K562 (cell line): ENCODE results near the gene MYO1E. TPM values are rescaled to one million over a fixed set of nuclear protein-coding genes. Genes with fewer than 3 reads are reported as not detected.

Source experiments
- ATAC-seq: fragments of 200-7000 bp; cut with Tn5 transposase; 3 replicates; pipeline ENCODE4 v1.9.1; 2020; ENCODE audit warnings: moderate library complexity
- BruUV-seq: library from RNA; stranded (reverse); fragments of 400-500 nt; replicated peaks from 2 replicates; lab custom pipeline; 2021; lab: Mats Ljungman, UMichigan
- CTCF ChIA-PET: fragments of 300-600 bp; formaldehyde crosslinking; extraction: SDS; loops from one replicate; lab custom pipeline; 2021; ENCODE audit warnings: low intra/inter-chr PET ratio; lab: Yijun Ruan, JAX
- POLR2A ChIA-PET: fragments of 300-600, 350-650 bp; sonication (Branson Sonifier 250); formaldehyde crosslinking; extraction: SDS; loops from one replicate; lab custom pipeline; 2021; ENCODE audit warnings: antibody characterized with exemption, inconsistent platforms; lab: Yijun Ruan, JAX
- DNase-seq, 4 experiments: peaks; one replicate each; pipeline versions ENCODE4 v3.0.0 to v3.0.0-alpha.2; 2011 to 2018; ENCODE audit warnings: low spot score in 3 of 4, mixed read lengths in 3 of 4; ENCODE audit errors: extremely low read depth in 1 of 4
- FAIRE-seq: peaks from 2 replicates; lab custom pipeline; 2011; peaks lifted over from hg19 to GRCh38; lab: Jason Lieb, UNC
- H2AFZ ChIP-seq: 2 replicates; pipeline ENCODE4 v1.6.0; 2011; ENCODE audit warnings: low read depth, low read length, control low read depth, inconsistent platforms
- H3K27ac ChIP-seq: fragments of 200-600 bp; 3 replicates; pipeline ENCODE4 v1.8.0; 2011; ENCODE audit warnings: low read depth, mild to moderate bottlenecking, control low read depth, inconsistent platforms, low read length, moderate library complexity, mixed read lengths; ENCODE audit errors: extremely low read depth
- H3K27me3 ChIP-seq, 2 experiments: fragments of 300-600 bp in 1 of 2; 2 replicates in 1 of 2; 3 replicates in 1 of 2; pipeline versions ENCODE4 v1.6.0 to v1.8.0; 2011; ENCODE audit warnings: inconsistent platforms in 2 of 2, low read length in 2 of 2, mild to moderate bottlenecking in 1 of 2, mixed read lengths in 1 of 2, moderate library complexity in 1 of 2; ENCODE audit not compliant: control insufficient read depth in 2 of 2, insufficient read depth in 2 of 2
- H3K36me3 ChIP-seq: fragments of 300-600 bp; 3 replicates; pipeline ENCODE4 v1.8.0; 2011; ENCODE audit warnings: mild to moderate bottlenecking, low read length, inconsistent platforms; ENCODE audit not compliant: control insufficient read depth, insufficient read depth
- H3K4me1 ChIP-seq, 2 experiments: fragments of 200-600 bp in 1 of 2; replicated peaks in 1 of 2; 2 replicates in 1 of 2; 3 replicates in 1 of 2; pipeline versions ENCODE4 v1.5.1 to v1.8.0; 2011; ENCODE audit warnings: inconsistent platforms in 2 of 2, low read length in 2 of 2, mild to moderate bottlenecking in 1 of 2, mixed read lengths in 1 of 2, moderate library complexity in 1 of 2; ENCODE audit not compliant: control insufficient read depth in 2 of 2, insufficient read depth in 2 of 2
- H3K4me2 ChIP-seq: 2 replicates; pipeline ENCODE4 v1.6.1; 2011; ENCODE audit warnings: low read length, control low read depth, inconsistent platforms, mixed read lengths; ENCODE audit not compliant: insufficient read depth
- H3K4me3 ChIP-seq: fragments of 200-600 bp; sonication (generic), shearing (Covaris generic); 2 replicates; pipeline ENCODE4 v1.5.1; 2016; ENCODE audit warnings: control low read depth, inconsistent platforms
- H3K79me2 ChIP-seq: fragments of 200-600 bp; 3 replicates; pipeline ENCODE4 v1.8.0; 2011; ENCODE audit warnings: low read length, inconsistent platforms; ENCODE audit not compliant: control insufficient read depth, insufficient read depth
- H3K9ac ChIP-seq, 2 experiments: 2 replicates each; pipeline versions ENCODE4 v1.6.0 to v1.6.1; 2011; ENCODE audit warnings: low read depth in 2 of 2, low read length in 2 of 2, control low read depth in 1 of 2, inconsistent platforms in 1 of 2, mild to moderate bottlenecking in 1 of 2, mixed read lengths in 1 of 2; ENCODE audit not compliant: insufficient read depth in 1 of 2
- H3K9me1 ChIP-seq: one replicate; pipeline ENCODE4 v1.6.0; 2011; ENCODE audit warnings: inconsistent platforms, mild to moderate bottlenecking, low read length, moderate library complexity; ENCODE audit not compliant: control insufficient read depth, insufficient read depth
- H3K9me3 ChIP-seq: replicated peaks from 2 replicates; pipeline ENCODE4 v1.5.1; 2011; ENCODE audit warnings: low read depth, low read length, inconsistent platforms; ENCODE audit not compliant: control insufficient read depth, insufficient read depth
- H4K20me1 ChIP-seq: replicated peaks from 2 replicates; pipeline ENCODE4 v1.6.1; 2011; ENCODE audit warnings: low read length, inconsistent platforms, mixed read lengths; ENCODE audit not compliant: control insufficient read depth, insufficient read depth
- CXXC5 ChIP-seq: fragments of 250-450 bp; sonication (Bioruptor Pico); IDR thresholded peaks from 2 replicates; pipeline ENCODE4 v1.8.0; 2022; ENCODE audit warnings: inconsistent platforms, mild to moderate bottlenecking, moderate library complexity
- ELK1 ChIP-seq: sonication (generic); formaldehyde crosslinking; IDR thresholded peaks from 2 replicates; pipeline ENCODE4 v1.8.1; 2022; ENCODE audit warnings: missing genetic modification reagents
- EWSR1 ChIP-seq: fragments of 450-650 bp; IDR thresholded peaks from 2 replicates; pipeline ENCODE4 v1.6.1; 2018; ENCODE audit warnings: borderline replicate concordance, mild to moderate bottlenecking, low read depth, moderate library complexity; ENCODE audit not compliant: partially characterized antibody
- L3MBTL2 ChIP-seq: fragments of 450-650 bp; IDR thresholded peaks from 2 replicates; pipeline ENCODE4 v1.6.1; 2016; ENCODE audit warnings: mild to moderate bottlenecking, moderate library complexity
- MECOM ChIP-seq: fragments of 250-450 bp; sonication (Bioruptor Pico); IDR thresholded peaks from 2 replicates; pipeline ENCODE4 v1.8.0; 2022; ENCODE audit warnings: inconsistent platforms
- NR0B1 ChIP-seq: fragments of 450-650 bp; IDR thresholded peaks from one replicate; pipeline ENCODE4 v1.6.1; 2018; ENCODE audit warnings: mild to moderate bottlenecking, moderate library complexity; ENCODE audit not compliant: partially characterized antibody
- PHF8 ChIP-seq: fragments of 200-600 bp; sonication (generic); IDR thresholded peaks from 2 replicates; pipeline ENCODE4 v1.6.1; 2012; ENCODE audit warnings: mixed run types, mild to moderate bottlenecking, inconsistent platforms, low read length, moderate library complexity, borderline replicate concordance
- PRDM10 ChIP-seq: fragments of 450-650 bp; IDR thresholded peaks from 2 replicates; pipeline ENCODE4 v1.6.1; 2018; ENCODE audit not compliant: partially characterized antibody
- RBM14 ChIP-seq: fragments of 200-400 bp; formaldehyde crosslinking; IDR thresholded peaks from 2 replicates; pipeline ENCODE4 v1.6.1; 2018; ENCODE audit warnings: low read depth, mild to moderate bottlenecking, low read length, moderate library complexity, borderline replicate concordance; ENCODE audit not compliant: insufficient read depth
- SNRNP70 ChIP-seq: fragments of 200-400 bp; formaldehyde crosslinking; optimal IDR thresholded peaks from 2 replicates; pipeline ENCODE3; 2017; ENCODE audit warnings: low read depth, low read length
- TCFL5 ChIP-seq: fragments of 250-450 bp; sonication (Bioruptor Pico); conservative IDR thresholded peaks from 2 replicates; pipeline ENCODE4 v1.6.1; 2021; ENCODE audit warnings: mild to moderate bottlenecking, moderate library complexity, matching md5 sums
- ZKSCAN1 ChIP-seq: fragments of 150-350 bp; IDR thresholded peaks from 2 replicates; pipeline ENCODE4 v1.6.1; 2016; ENCODE audit warnings: low read depth, low read length
- ZNF384 ChIP-seq: IDR thresholded peaks from 2 replicates; pipeline ENCODE4 v1.6.1; 2012; ENCODE audit warnings: low read depth, low read length, improper control_type of control experiment
- ZNF449 ChIP-seq: fragments of 250-450 bp; sonication (Bioruptor Pico); IDR thresholded peaks from 2 replicates; pipeline ENCODE4 v1.8.0; 2022; ENCODE audit warnings: moderate library complexity, mild to moderate bottlenecking, inconsistent platforms
- ZNF780A ChIP-seq: fragments of 250-450 bp; sonication (Bioruptor Pico); IDR thresholded peaks from 2 replicates; pipeline ENCODE4 v1.5.0; 2021; ENCODE audit warnings: mild to moderate bottlenecking
- WGBS: fragments of 100-300 bp; shearing (Covaris generic); methylation state at CpG from one replicate; pipeline ENCODE4 v1.1.6; 2016; ENCODE audit warnings: low coverage, mixed read lengths; ENCODE audit not compliant: insufficient coverage; ENCODE audit errors: missing lambda C conversion rate; 5-methylcytosine and 5-hydroxymethylcytosine counted together
- in situ Hi-C: fragments of 300-500 bp; cut with MboI; formaldehyde crosslinking; loops from 4 replicates; pipeline ENCODE4 v1.15.0; 2018; ENCODE audit warnings: inconsistent platforms, mixed read lengths
- intact Hi-C: fragments of 100-400 bp; cut with micrococcal nuclease; formaldehyde crosslinking; loops from 2 replicates; pipeline ENCODE4 v1.14.2; 2022
- polyA plus RNA-seq, 8 experiments: library from polyadenylated mRNA; depleted of rRNA in 4 of 8; stranded (reverse) in 5 of 8; unstranded in 3 of 8; fragments of >200 nt; fragmentation: Nextera tagmentation in 2 of 8; fragmentation: Illumina TruSeq in 1 of 8; extraction: Ambion mirVana in 2 of 8; extraction: Trizol in 1 of 8; gene quantifications; 2 replicates each; pipeline versions ENCODE4 v1.2.1 to v1.2.3, GENCODE V29; 2011 to 2014; ENCODE audit warnings: inconsistent platforms in 1 of 8, missing spikeins in 1 of 8
- total RNA-seq, 7 experiments: library from RNA; depleted of rRNA in 6 of 7; stranded (reverse); fragments of >200 nt in 6 of 7; fragmentation: Illumina TruSeq in 2 of 7; extraction: Trizol in 2 of 7; gene quantifications; 2 replicates each; pipeline versions ENCODE4 v1.2.1 to v1.2.3, GENCODE V29; 2011 to 2021; ENCODE audit warnings: low replicate concordance in 1 of 7

MYO1E gene
- total and polyA plus RNA-seq, 9 of the 15 experiments (the other 6 are each of a cell fraction or from before 2014, with no cell fraction given) = under 0.01 to 0.44 (median 0.01) TPM; not detected in 6

- FAIRE-seq = no peak
- Histone ChIP-seq H3K36me3 (no peaks in the 10 kb centered on the region), H3K4me3 (no peak within 1 kb of the TSS), H3K9me1 (no peaks in the 10 kb centered on the region), H3K4me1 (peaks cover 0 to 5% of the 10 kb centered on the region in 2 experiments; a peak in 1 of 5 replicates), H3K9me3 (no peaks in the 10 kb centered on the region), H3K4me2 (peak within 1 kb of the TSS; percentile 20; the same call in 1 of the 2 replicates), H2AFZ (no peak within 1 kb of the TSS), H3K79me2 (no peaks in the 10 kb centered on the region), H4K20me1 (no peaks in the 10 kb centered on the region), H3K9ac (no peak within 1 kb of the TSS), H3K27me3 (peaks cover 12 to 41% of the 10 kb centered on the region in 2 experiments), H3K27ac (no peak within 1 kb of the TSS)
- POLR2A ChIA-PET = no interaction called here
- no TSS peak for BruUV-seq
- intact Hi-C loops (no loop called here), in situ Hi-C loops (no loop called here)
- CTCF ChIA-PET = no interaction called here
- 18% methylated on average over 29 of the region's 30 CpGs for WGBS
- peak in 3 of 4 experiments; percentile 4 to 28 (median 15) for DNase-seq
- peak; percentile 61; the same call in 1 of the 3 replicates for ATAC-seq
- TF ChIP-seq ZNF384 (no peak), RBM14 (no peak), MECOM (CRISPR knock-in tag) (no peak), CXXC5 (CRISPR knock-in tag) (no peak), ZNF780A (CRISPR knock-in tag) (no peak), PRDM10 (no peak), TCFL5 (no peak), ELK1 (CRISPR knock-in tag) (no peak), L3MBTL2 (peak; percentile 50; the same call in 1 of the 2 replicates), NR0B1 (no peak), EWSR1 (no peak), SNRNP70 (no peak), ZNF449 (no peak), PHF8 (no peak), ZKSCAN1 (no peak)
Measured at GRCh38 chr15:59206623-59207183, 166.0 kb downstream of the MYO1E start, which contains the start of gene LDHAL6B. TSS of gene LDHAL6B (plus strand) at chr15:59206843. CDS start at chr15:59206941, 98 bp downstream.
